Nephron progenitor cell (in vitro differentiated cells): Measurements from ENCODE around the gene COL5A1.

ENCODE experiments used
- DNase-seq: peaks from one replicate; pipeline ENCODE4 v3.0.0; 2021
- H3K27ac Mint-ChIP-seq: 2 replicates; pipeline ENCODE4 v1.8.0; 2021; ENCODE audit warnings: mild to moderate bottlenecking, moderate library complexity, mixed read lengths
- H3K27me3 Mint-ChIP-seq: 2 replicates; pipeline ENCODE4 v1.8.0; 2021; ENCODE audit warnings: mild to moderate bottlenecking, low read depth, mixed read lengths; ENCODE audit not compliant: poor library complexity
- H3K36me3 Mint-ChIP-seq: 2 replicates; pipeline ENCODE4 v1.8.0; 2021; ENCODE audit warnings: low read depth, mixed read lengths
- H3K4me1 Mint-ChIP-seq: 2 replicates; pipeline ENCODE4 v1.8.0; 2021; ENCODE audit warnings: mixed read lengths
- H3K4me3 Mint-ChIP-seq: 2 replicates; pipeline ENCODE4 v1.8.0; 2021; ENCODE audit warnings: mild to moderate bottlenecking, moderate library complexity, mixed read lengths
- H3K9me3 Mint-ChIP-seq: 2 replicates; pipeline ENCODE4 v1.8.0; 2021; ENCODE audit warnings: mild to moderate bottlenecking, moderate library complexity, mixed read lengths
- TF ChIP-seq, protein P1 (sequence below): fragments of 200-600 bp; sonication (generic); IDR thresholded peaks from 2 replicates; pipeline ENCODE4 v1.5.0; 2021; ENCODE audit warnings: antibody characterized with exemption

The COL5A1 gene

GRCh38 chr9:134614256-134614655 is 27.3 kb upstream of the COL5A1 start:
- Mint-ChIP-seq H3K4me1 (peaks cover 11% of the 10 kb centered on the region), H3K4me3 (no peak overlapping the region), H3K27me3 (peaks cover 4% of the 10 kb centered on the region), H3K27ac (no peak overlapping the region), H3K36me3 (peaks cover 12% of the 10 kb centered on the region), H3K9me3 (peaks cover 54% of the 10 kb centered on the region)
- DNase-seq, result no peak
- TF ChIP-seq, protein P1, sequence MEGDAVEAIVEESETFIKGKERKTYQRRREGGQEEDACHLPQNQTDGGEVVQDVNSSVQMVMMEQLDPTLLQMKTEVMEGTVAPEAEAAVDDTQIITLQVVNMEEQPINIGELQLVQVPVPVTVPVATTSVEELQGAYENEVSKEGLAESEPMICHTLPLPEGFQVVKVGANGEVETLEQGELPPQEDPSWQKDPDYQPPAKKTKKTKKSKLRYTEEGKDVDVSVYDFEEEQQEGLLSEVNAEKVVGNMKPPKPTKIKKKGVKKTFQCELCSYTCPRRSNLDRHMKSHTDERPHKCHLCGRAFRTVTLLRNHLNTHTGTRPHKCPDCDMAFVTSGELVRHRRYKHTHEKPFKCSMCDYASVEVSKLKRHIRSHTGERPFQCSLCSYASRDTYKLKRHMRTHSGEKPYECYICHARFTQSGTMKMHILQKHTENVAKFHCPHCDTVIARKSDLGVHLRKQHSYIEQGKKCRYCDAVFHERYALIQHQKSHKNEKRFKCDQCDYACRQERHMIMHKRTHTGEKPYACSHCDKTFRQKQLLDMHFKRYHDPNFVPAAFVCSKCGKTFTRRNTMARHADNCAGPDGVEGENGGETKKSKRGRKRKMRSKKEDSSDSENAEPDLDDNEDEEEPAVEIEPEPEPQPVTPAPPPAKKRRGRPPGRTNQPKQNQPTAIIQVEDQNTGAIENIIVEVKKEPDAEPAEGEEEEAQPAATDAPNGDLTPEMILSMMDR, result no peak

DNA sequence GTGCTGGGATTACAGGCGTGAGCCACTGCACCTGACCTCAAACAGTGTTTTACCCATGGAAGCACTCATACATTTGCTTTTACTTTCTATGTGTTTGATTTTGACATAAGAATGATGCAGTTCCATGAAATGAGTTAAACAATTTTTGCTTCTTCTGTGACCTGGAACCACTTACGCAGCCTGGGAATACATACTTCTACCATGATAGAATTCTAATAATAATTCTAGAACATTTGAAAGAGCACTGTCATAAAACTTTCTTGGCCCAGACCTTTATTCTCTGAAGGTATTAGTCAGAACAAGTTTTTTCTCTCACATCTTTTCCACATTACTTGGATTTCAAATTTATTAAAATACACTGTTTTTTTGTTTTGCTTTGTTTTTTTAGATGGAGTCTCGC is 25.3 kb upstream of the COL5A1 start:
- Mint-ChIP-seq H3K27me3 (peaks cover 4% of the 10 kb centered on the region), H3K4me3 (no peak overlapping the region), H3K36me3 (peaks cover 12% of the 10 kb centered on the region), H3K4me1 (peaks cover 15% of the 10 kb centered on the region), H3K9me3 (peaks cover 47% of the 10 kb centered on the region), H3K27ac (no peak overlapping the region)
- TF ChIP-seq, protein P1, result no peak
- DNase-seq, result no peak

GRCh38 chr9:134617246-134617645 is 24.4 kb upstream of the COL5A1 start:
- H3K27ac Mint-ChIP-seq, result no peak overlapping the region
- DNase-seq, result no peak

DNA sequence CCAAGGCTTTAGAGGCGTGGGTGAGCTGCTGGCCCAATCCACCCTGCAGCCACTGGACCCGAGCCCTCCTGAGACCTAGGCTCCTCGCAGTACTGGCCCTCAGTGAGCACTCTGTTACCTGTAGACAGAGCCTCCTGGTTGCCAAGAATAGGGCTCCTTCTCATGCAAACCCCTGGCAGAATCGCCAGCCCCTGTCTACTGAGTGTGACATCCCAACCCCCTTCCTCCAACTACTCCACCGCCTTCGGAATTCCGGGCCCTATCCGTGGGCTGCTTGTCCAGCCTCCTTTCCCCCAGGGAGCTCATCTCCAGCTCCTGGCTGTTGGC is 23.8 kb upstream of the COL5A1 start:
- H3K27ac Mint-ChIP-seq, result no peak overlapping the region
- peaks cover 27% of the 10 kb centered on the region for H3K4me1 Mint-ChIP-seq
- H3K9me3 Mint-ChIP-seq, result peaks cover 32% of the 10 kb centered on the region
- DNase-seq, result no peak
- H3K27me3 Mint-ChIP-seq, result peaks cover 8% of the 10 kb centered on the region
- H3K4me3 Mint-ChIP-seq, result no peak overlapping the region
- peaks cover 2% of the 10 kb centered on the region for H3K36me3 Mint-ChIP-seq
- TF ChIP-seq, protein P1, result no peak

More at GRCh38 chr9:134617246-134617645, 24.4 kb upstream of the COL5A1 start:
- peaks cover 7% of the 10 kb centered on the region for H3K36me3 Mint-ChIP-seq
- H3K4me3 Mint-ChIP-seq, result no peak overlapping the region
- peaks cover 24% of the 10 kb centered on the region for H3K4me1 Mint-ChIP-seq
- TF ChIP-seq, protein P1, result no peak
- H3K27me3 Mint-ChIP-seq, result peaks cover 7% of the 10 kb centered on the region
- H3K9me3 Mint-ChIP-seq, result peaks cover 38% of the 10 kb centered on the region

DNA sequence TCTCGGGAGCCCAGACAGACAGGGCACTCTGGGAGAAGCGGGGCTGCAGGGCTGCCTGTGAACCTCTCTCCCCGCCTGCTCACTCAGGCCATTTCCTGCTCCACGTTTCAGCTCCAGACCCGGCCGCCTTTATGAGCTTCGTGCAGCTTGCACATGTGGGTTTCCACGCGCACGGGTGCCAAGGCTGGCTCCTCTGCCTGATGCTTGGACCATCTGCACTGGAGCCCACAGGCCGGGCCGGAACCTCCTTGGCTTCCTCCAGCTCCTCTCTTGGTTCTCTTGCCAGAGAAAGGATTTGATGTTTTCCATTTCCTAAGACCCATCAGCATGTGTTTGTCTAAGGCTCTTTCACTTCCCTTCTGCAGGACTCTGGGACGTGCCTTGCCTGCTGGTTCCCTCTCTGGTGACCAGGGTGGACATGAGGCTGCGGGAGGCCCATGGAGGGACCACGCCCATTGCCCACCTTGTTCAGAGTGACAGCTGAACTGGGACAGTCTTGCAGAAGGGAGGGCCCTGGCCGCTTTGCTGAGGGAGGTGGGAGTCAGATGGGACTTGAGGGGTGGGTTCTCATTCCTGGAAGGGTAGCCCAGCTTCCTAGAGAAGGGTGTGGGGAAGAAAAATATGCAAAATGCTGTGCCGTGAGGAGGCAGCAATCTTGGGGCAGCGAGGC is 23.3 kb upstream of the COL5A1 start:
- DNase-seq, result no peak
- TF ChIP-seq, protein P1, result no peak
- no peak overlapping the region for H3K27ac Mint-ChIP-seq
- no peaks in the 10 kb centered on the region for H3K36me3 Mint-ChIP-seq
- H3K9me3 Mint-ChIP-seq, result peaks cover 27% of the 10 kb centered on the region
- no peak overlapping the region for H3K4me3 Mint-ChIP-seq
- peaks cover 8% of the 10 kb centered on the region for H3K27me3 Mint-ChIP-seq
- H3K4me1 Mint-ChIP-seq, result peaks cover 30% of the 10 kb centered on the region

GRCh38 chr9:134618833-134619447 is 22.7 kb upstream of the COL5A1 start:
- H3K4me1 Mint-ChIP-seq, result peaks cover 33% of the 10 kb centered on the region
- TF ChIP-seq, protein P1, result no peak
- no peak for DNase-seq
- peaks cover 21% of the 10 kb centered on the region for H3K9me3 Mint-ChIP-seq
- no peak overlapping the region for H3K27ac Mint-ChIP-seq
- no peaks in the 10 kb centered on the region for H3K36me3 Mint-ChIP-seq
- no peak overlapping the region for H3K4me3 Mint-ChIP-seq
- H3K27me3 Mint-ChIP-seq, result peaks cover 8% of the 10 kb centered on the region
